Measurements from ENCODE around the gene PRKCB. TPM values are rescaled to one million over a fixed set of nuclear protein-coding genes. Genes with fewer than 3 reads are reported as not detected.

The PRKCB gene
- polyA plus RNA-seq, 1 experiment: not detected

- DNase-seq (ENCODE audit: low read depth): no peak
- H3K27me3 ChIP-seq (ENCODE audit: control insufficient read depth, insufficient read depth, low read length): no peaks in the 10 kb centered on the region
- TF ChIP-seq CTCF (IDR thresholded peaks at IDR 0.05; ENCODE audit: insufficient read depth, low read depth, low read length): no peak
- H3K4me3 ChIP-seq (ENCODE audit: low read depth, low read length): no peak overlapping the region
- no peaks in the 10 kb centered on the region for H3K36me3 ChIP-seq (ENCODE audit: control insufficient read depth, insufficient read depth, low read length)
- CTCF ChIA-PET: no interaction called here
- POLR2A ChIA-PET: no interaction called here
These were observed 240.3 kb downstream of the PRKCB start for GRCh38 chr16:24075931-24076716.

- no peak for TF ChIP-seq CTCF (IDR thresholded peaks at IDR 0.05; ENCODE audit: insufficient read depth, low read depth, low read length)
- CTCF ChIA-PET: no interaction called here
- DNase-seq (ENCODE audit: low read depth): no peak
- H3K27me3 ChIP-seq (ENCODE audit: control insufficient read depth, insufficient read depth, low read length): no peaks in the 10 kb centered on the region
- no peak overlapping the region for H3K4me3 ChIP-seq (ENCODE audit: low read depth, low read length)
- no peaks in the 10 kb centered on the region for H3K36me3 ChIP-seq (ENCODE audit: control insufficient read depth, insufficient read depth, low read length)
- POLR2A ChIA-PET: no interaction called here
These were observed 241.5 kb downstream of the PRKCB start for GRCh38 chr16:24077292-24077691.

GRCh38 chr16:24077966-24078365 is 242.2 kb downstream of the PRKCB start:
- CTCF ChIA-PET: no interaction called here
- Histone ChIP-seq H3K4me3 (ENCODE audit: low read depth, low read length) (no peak overlapping the region), H3K36me3 (ENCODE audit: control insufficient read depth, insufficient read depth, low read length) (no peaks in the 10 kb centered on the region), H3K27me3 (ENCODE audit: control insufficient read depth, insufficient read depth, low read length) (no peaks in the 10 kb centered on the region)
- no peak for DNase-seq (ENCODE audit: low read depth)
- no peak for TF ChIP-seq CTCF (IDR thresholded peaks at IDR 0.05; ENCODE audit: insufficient read depth, low read depth, low read length)
- POLR2A ChIA-PET: no interaction called here

- TF ChIP-seq CTCF (IDR thresholded peaks at IDR 0.05; ENCODE audit: insufficient read depth, low read depth, low read length): no peak
- no peaks in the 10 kb centered on the region for H3K27me3 ChIP-seq (ENCODE audit: control insufficient read depth, insufficient read depth, low read length)
- no peak overlapping the region for H3K4me3 ChIP-seq (ENCODE audit: low read depth, low read length)
- CTCF ChIA-PET: interaction anchor here (0.6 kb wide), 1 partner anchor 359 kb away, joined by 5 read pairs; no protein-coding TSS in a partner anchor
- no peaks in the 10 kb centered on the region for H3K36me3 ChIP-seq (ENCODE audit: control insufficient read depth, insufficient read depth, low read length)
- POLR2A ChIA-PET: no interaction called here
- DNase-seq (ENCODE audit: low read depth): no peak
These were observed 249.9 kb downstream of the PRKCB start for GRCh38 chr16:24085666-24086065.

GRCh38 chr16:24087891-24088410 is 252.2 kb downstream of the PRKCB start:
- Histone ChIP-seq H3K27me3 (ENCODE audit: control insufficient read depth, insufficient read depth, low read length) (no peaks in the 10 kb centered on the region), H3K36me3 (ENCODE audit: control insufficient read depth, insufficient read depth, low read length) (no peaks in the 10 kb centered on the region), H3K4me3 (ENCODE audit: low read depth, low read length) (no peak overlapping the region)
- TF ChIP-seq CTCF (IDR thresholded peaks at IDR 0.05; ENCODE audit: insufficient read depth, low read depth, low read length): no peak
- ChIA-PET POLR2A (no interaction called here), CTCF (no interaction called here)
- DNase-seq (ENCODE audit: low read depth): no peak

Measured in BJ (cell line).